T-cell (primary cell): Measurements from ENCODE around the gene MPZL1. TPM values are rescaled to one million over a fixed set of nuclear protein-coding genes. Genes with fewer than 3 reads are reported as not detected.
A peak's percentile ranks its signal among the peaks of the same experiment; 100 is the strongest.

Experiments used
- ATAC-seq, 4 experiments: fragments of 200-7000 bp in 3 of 4; fragments of 150-1000 bp in 1 of 4; cut with Tn5 transposase; replicated peaks in 1 of 4; 1 replicate in 3 of 4; 2 replicates in 1 of 4; pipeline ENCODE4 v1.10.0; 2021; ENCODE audit warnings: moderate library complexity in 3 of 4, mild to moderate bottlenecking in 2 of 4, moderate number of reproducible peaks in 1 of 4
- CTCF ChIA-PET, 2 donors: fragments of 300-600 bp; sonication (Branson Sonifier 250); formaldehyde crosslinking; loops; one replicate each; lab custom pipeline; 2022; ENCODE audit warnings: antibody characterized with exemption in 2 of 2; lab: Charles Lee
- POLR2A ChIA-PET, 2 donors: fragments of 300-600 bp; sonication (Branson Sonifier 250); formaldehyde crosslinking; loops; one replicate each; lab custom pipeline; 2022; ENCODE audit warnings: antibody characterized with exemption in 2 of 2; lab: Charles Lee
- DNase-seq, 35 experiments: peaks; one replicate each; pipeline versions ENCODE4 v3.0.0 to v3.0.0-alpha.2; 2013 to 2023
- H3K27ac ChIP-seq: one replicate; pipeline ENCODE4 v1.5.1; 2013; ENCODE audit warnings: low read length
- H3K27me3 ChIP-seq, 2 experiments: replicated peaks in 1 of 2; 1 replicate in 1 of 2; 2 replicates in 1 of 2; pipeline versions ENCODE4 v1.6.1 to v1.7.0; 2013; ENCODE audit warnings: low read length in 1 of 2, mixed read lengths in 1 of 2; ENCODE audit not compliant: control insufficient read depth in 2 of 2, insufficient read depth in 2 of 2; ENCODE audit errors: extremely low read depth in 1 of 2
- H3K36me3 ChIP-seq, 2 donors: 1 replicate in 1 of 2; 2 replicates in 1 of 2; pipeline versions ENCODE4 v1.6.1 to v1.7.0; 2013; ENCODE audit warnings: low read length in 1 of 2; ENCODE audit not compliant: control insufficient read depth in 2 of 2, insufficient read depth in 1 of 2; ENCODE audit errors: extremely low read depth in 1 of 2
- H3K4me1 ChIP-seq, 2 experiments: 1 replicate in 1 of 2; 2 replicates in 1 of 2; pipeline versions ENCODE4 v1.6.1 to v1.7.0; 2013; ENCODE audit warnings: low read length in 2 of 2, mixed read lengths in 1 of 2; ENCODE audit not compliant: insufficient read depth in 2 of 2, control insufficient read depth in 1 of 2; ENCODE audit errors: extremely low read depth in 1 of 2
- H3K4me3 ChIP-seq, 2 donors: 1 replicate in 1 of 2; 2 replicates in 1 of 2; pipeline versions ENCODE4 v1.5.1 to v1.7.0; 2013; ENCODE audit warnings: mild to moderate bottlenecking in 2 of 2, low read length in 1 of 2, moderate library complexity in 1 of 2; ENCODE audit not compliant: control insufficient read depth in 1 of 2; ENCODE audit errors: extremely low read depth in 1 of 2
- H3K9me3 ChIP-seq: 2 replicates; pipeline ENCODE4 v1.7.0; 2013
- H3K27ac Mint-ChIP-seq, 2 donors: one replicate each; pipeline ENCODE4 v1.8.0; 2020 to 2021; ENCODE audit warnings: mild to moderate bottlenecking in 2 of 2, mixed read lengths in 2 of 2
- H3K27me3 Mint-ChIP-seq, 2 donors: one replicate each; pipeline ENCODE4 v1.8.0; 2021 to 2022; ENCODE audit warnings: mixed read lengths in 2 of 2
- H3K36me3 Mint-ChIP-seq: one replicate; pipeline ENCODE4 v1.8.0; 2021; ENCODE audit warnings: mixed read lengths
- H3K4me1 Mint-ChIP-seq, 3 donors: one replicate each; pipeline ENCODE4 v1.8.0; 2020 to 2022; ENCODE audit warnings: mixed read lengths in 3 of 3, mild to moderate bottlenecking in 1 of 3
- H3K4me3 Mint-ChIP-seq, 3 donors: one replicate each; pipeline ENCODE4 v1.8.0; 2020 to 2022; ENCODE audit warnings: mild to moderate bottlenecking in 3 of 3, mixed read lengths in 3 of 3, moderate library complexity in 3 of 3
- H3K9me3 Mint-ChIP-seq, 3 donors: one replicate each; pipeline ENCODE4 v1.8.0; 2020 to 2022; ENCODE audit warnings: mixed read lengths in 3 of 3
- WGBS: methylation state at CpG from one replicate; pipeline ENCODE4 v1.1.5; 2013; ENCODE audit warnings: missing lambda C conversion rate; ENCODE audit not compliant: insufficient coverage; 5-methylcytosine and 5-hydroxymethylcytosine counted together
- total RNA-seq, 35 experiments: library from RNA in 6 of 35; stranded (reverse) in 6 of 35; fragments of 120-200 nt in 1 of 35; gene quantifications; one replicate each; pipeline versions ENCODE4 v1.2.1 to v1.2.4 and lab custom pipeline; 2013 to 2026

The MPZL1 gene
- total RNA-seq, 5 donors from 2014 or later (not counting 1 experiment from before 2014, with no cell fraction given) = 5.1 to 9.9 (median 8.5) TPM

DNA sequence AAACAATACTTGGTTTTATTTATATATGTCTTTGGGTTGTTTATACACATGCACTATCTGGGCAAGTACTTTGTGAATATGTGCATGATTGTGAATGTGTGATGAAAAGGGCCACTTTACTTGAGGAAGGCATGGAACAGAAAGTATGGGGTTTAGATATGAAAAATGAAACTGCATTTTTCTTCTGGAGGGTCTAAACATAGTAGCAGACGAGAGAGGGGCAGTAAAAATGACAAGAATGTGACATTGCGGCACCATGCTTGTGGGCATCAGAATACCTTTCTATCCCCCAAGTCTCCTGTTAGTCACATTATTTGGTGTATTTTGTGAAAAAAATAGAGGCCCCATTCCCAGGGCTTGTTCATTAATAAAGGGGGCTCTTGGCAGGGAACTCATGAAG is 15.4 kb upstream of the MPZL1 start:
- Histone ChIP-seq H3K36me3 (peaks cover 0 to 52% of the 10 kb centered on the region in 2 donors), H3K9me3 (no peaks in the 10 kb centered on the region), H3K27ac (no peak overlapping the region), H3K27me3 (no peaks in the 10 kb centered on the region), H3K4me3 (no peak overlapping the region), H3K4me1 (peaks cover 0 to 6% of the 10 kb centered on the region in 2 experiments)
- POLR2A ChIA-PET = no interaction called here
- Mint-ChIP-seq H3K27ac (peak overlapping the region; percentile 47 to 50), H3K4me1 (peaks cover 8 to 40% (median 25%) of the 10 kb centered on the region in 3 donors), H3K9me3 (no peaks in the 10 kb centered on the region), H3K4me3 (no peak overlapping the region), H3K27me3 (no peaks in the 10 kb centered on the region), H3K36me3 (peaks cover 36% of the 10 kb centered on the region)
- CTCF ChIA-PET = no interaction called here
- no CpG with 5 or more reads among the region's 2 CpGs for WGBS
- ATAC-seq = no peak
- DNase-seq = no peak

- no peak overlapping the region for H3K4me3 Mint-ChIP-seq
- H3K4me1 Mint-ChIP-seq = peaks cover 12 to 42% (median 25%) of the 10 kb centered on the region in 3 donors
- Histone ChIP-seq H3K27me3 (no peaks in the 10 kb centered on the region), H3K36me3 (peaks cover 0 to 44% of the 10 kb centered on the region in 2 donors), H3K4me1 (peaks cover 0 to 6% of the 10 kb centered on the region in 2 experiments), H3K4me3 (no peak overlapping the region), H3K9me3 (no peaks in the 10 kb centered on the region), H3K27ac (no peak overlapping the region)
- peak overlapping the region; percentile 34 to 87 for H3K27ac Mint-ChIP-seq
- 94% methylated on average over 2 of the region's 10 CpGs for WGBS
- H3K27me3 Mint-ChIP-seq = no peaks in the 10 kb centered on the region
- ATAC-seq (no peak), DNase-seq (no peak)
- H3K9me3 Mint-ChIP-seq = no peaks in the 10 kb centered on the region
- ChIA-PET POLR2A (interaction anchor here in 1 of 2 donors (0.6 kb wide), 1 partner anchor 16 kb away, joined by 3 read pairs; no protein-coding TSS in a partner anchor), CTCF (interaction anchor here in 1 of 2 donors (0.5 kb wide), 1 partner anchor 8 kb away, joined by 3 read pairs; no protein-coding TSS in a partner anchor)
- peaks cover 31% of the 10 kb centered on the region for H3K36me3 Mint-ChIP-seq
Measured at GRCh38 chr1:167706931-167707877, 14.6 kb upstream of the MPZL1 start.

DNA sequence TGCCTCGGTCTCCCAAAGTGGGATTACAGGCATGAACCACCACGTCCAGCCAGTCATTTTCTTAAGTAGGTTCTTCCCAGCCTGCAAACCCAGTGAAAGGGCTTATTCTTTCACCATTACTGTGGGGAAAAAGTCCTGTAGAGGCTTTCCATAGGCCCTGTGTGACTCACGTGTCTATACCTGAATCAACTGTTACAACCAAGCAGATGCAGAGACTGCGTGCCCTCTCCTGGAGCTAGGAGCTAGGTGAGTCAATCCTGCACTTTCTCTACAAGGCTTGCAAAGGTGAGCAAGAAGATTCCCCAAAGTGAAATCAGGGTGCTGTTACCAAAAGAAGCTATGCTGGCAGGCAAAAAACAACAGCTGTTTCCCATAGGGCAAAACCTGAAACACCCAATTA is 13.8 kb upstream of the MPZL1 start:
- H3K4me3 ChIP-seq = no peak overlapping the region
- DNase-seq = no peak
- WGBS = 84% methylated on average over 3 of the region's 4 CpGs
- H3K9me3 Mint-ChIP-seq = no peaks in the 10 kb centered on the region
- peaks cover 0 to 6% of the 10 kb centered on the region in 2 experiments for H3K4me1 ChIP-seq
- H3K36me3 ChIP-seq = peaks cover 0 to 37% of the 10 kb centered on the region in 2 donors
- peak overlapping the region; percentile 56 to 87 for H3K27ac Mint-ChIP-seq
- ATAC-seq = no peak
- H3K36me3 Mint-ChIP-seq = peaks cover 29% of the 10 kb centered on the region
- POLR2A ChIA-PET = interaction anchor here (0.6 to 0.7 kb wide), 2 partner anchors 16 to 42 kb away, joined by 3 read pairs; no protein-coding TSS in a partner anchor
- no peak overlapping the region for H3K4me3 Mint-ChIP-seq
- CTCF ChIA-PET = interaction anchor here in 1 of 2 donors (0.6 kb wide), 1 partner anchor 169 kb away, joined by 7 read pairs; no protein-coding TSS in a partner anchor
- peaks cover 12 to 41% (median 23%) of the 10 kb centered on the region in 3 donors for H3K4me1 Mint-ChIP-seq
- H3K27me3 ChIP-seq = no peaks in the 10 kb centered on the region
- H3K9me3 ChIP-seq = no peaks in the 10 kb centered on the region
- H3K27me3 Mint-ChIP-seq = no peaks in the 10 kb centered on the region
- no peak overlapping the region for H3K27ac ChIP-seq

GRCh38 chr1:167708940-167709389 is 12.8 kb upstream of the MPZL1 start:
- peak overlapping the region; percentile 36 to 87 for H3K27ac Mint-ChIP-seq
- no peak for DNase-seq
- Histone ChIP-seq H3K4me1 (peaks cover 0 to 16% of the 10 kb centered on the region in 2 experiments), H3K27me3 (no peaks in the 10 kb centered on the region), H3K36me3 (peaks cover 0 to 26% of the 10 kb centered on the region in 2 donors), H3K9me3 (no peaks in the 10 kb centered on the region), H3K27ac (no peak overlapping the region), H3K4me3 (no peak overlapping the region)
- H3K27me3 Mint-ChIP-seq = no peaks in the 10 kb centered on the region
- 80% methylated on average over 2 of the region's 3 CpGs for WGBS
- ATAC-seq = no peak
- peaks cover 18% of the 10 kb centered on the region for H3K36me3 Mint-ChIP-seq
- CTCF ChIA-PET = no interaction called here
- H3K4me3 Mint-ChIP-seq = no peak overlapping the region
- H3K4me1 Mint-ChIP-seq = peaks cover 20 to 41% (median 27%) of the 10 kb centered on the region in 3 donors
- H3K9me3 Mint-ChIP-seq = no peaks in the 10 kb centered on the region
- POLR2A ChIA-PET = no interaction called here

- POLR2A ChIA-PET = no interaction called here
- Mint-ChIP-seq H3K4me3 (no peak overlapping the region), H3K27ac (no peak overlapping the region), H3K27me3 (peaks cover 0 to 6% of the 10 kb centered on the region in 2 donors), H3K36me3 (peaks cover 4% of the 10 kb centered on the region), H3K4me1 (peaks cover 28 to 49% (median 39%) of the 10 kb centered on the region in 3 donors), H3K9me3 (no peaks in the 10 kb centered on the region)
- DNase-seq = no peak
- CTCF ChIA-PET = no interaction called here
- WGBS = no CpG with 5 or more reads among the region's 1 CpG
- peaks cover 0 to 8% of the 10 kb centered on the region in 2 donors for H3K36me3 ChIP-seq
- no peak overlapping the region for H3K4me3 ChIP-seq
- peaks cover 4 to 25% of the 10 kb centered on the region in 2 experiments for H3K4me1 ChIP-seq
- no peak for ATAC-seq
- H3K27ac ChIP-seq = no peak overlapping the region
- no peaks in the 10 kb centered on the region for H3K9me3 ChIP-seq
- no peaks in the 10 kb centered on the region for H3K27me3 ChIP-seq
Measured at GRCh38 chr1:167710836-167711235, 10.9 kb upstream of the MPZL1 start.

GRCh38 chr1:167711797-167712196 is 10.0 kb upstream of the MPZL1 start:
- H3K9me3 Mint-ChIP-seq = no peaks in the 10 kb centered on the region
- H3K36me3 Mint-ChIP-seq = peaks cover 3% of the 10 kb centered on the region
- H3K27ac ChIP-seq = no peak overlapping the region
- H3K27me3 ChIP-seq = no peaks in the 10 kb centered on the region
- CTCF ChIA-PET = no interaction called here
- no peak overlapping the region for H3K4me3 ChIP-seq
- H3K36me3 ChIP-seq = no peaks in the 10 kb centered on the region
- no CpG with 5 or more reads among the region's 3 CpGs for WGBS
- H3K9me3 ChIP-seq = no peaks in the 10 kb centered on the region
- peaks cover 0 to 6% of the 10 kb centered on the region in 2 donors for H3K27me3 Mint-ChIP-seq
- DNase-seq (no peak), ATAC-seq (no peak)
- H3K27ac Mint-ChIP-seq = peak overlapping the region; percentile 15 to 45
- no peak overlapping the region for H3K4me3 Mint-ChIP-seq
- H3K4me1 ChIP-seq = peaks cover 6 to 28% of the 10 kb centered on the region in 2 experiments
- POLR2A ChIA-PET = no interaction called here
- H3K4me1 Mint-ChIP-seq = peaks cover 32 to 50% (median 42%) of the 10 kb centered on the region in 3 donors
